ENCODE results near the gene PTPRK. TPM values are rescaled to one million over a fixed set of nuclear protein-coding genes. Genes with fewer than 3 reads are reported as not detected.

The PTPRK gene
- total and polyA plus RNA-seq, 2 experiments from 2014 or later, result 26.9 to 56.4 TPM

GRCh38 chr6:128400875-128401274 is 119.5 kb downstream of the PTPRK start:
- no peak overlapping the region for H3K27ac ChIP-seq (ENCODE audit: low read depth)
- Mint-ChIP-seq H3K36me3 (ENCODE audit: low read depth) (peaks cover 6% of the 10 kb centered on the region), H3K4me1 (peaks cover 13% of the 10 kb centered on the region), H3K4me3 (no peak overlapping the region), H3K27ac (peak overlapping the region; percentile 22; the same call in 1 of the 2 replicates), H3K9me3 (no peaks in the 10 kb centered on the region), H3K27me3 (ENCODE audit: insufficient read depth, low read depth, poor library complexity) (no peaks in the 10 kb centered on the region)
- no peaks in the 10 kb centered on the region for H3K36me3 ChIP-seq (ENCODE audit: insufficient read depth)
- no peaks in the 10 kb centered on the region for H3K27me3 ChIP-seq (ENCODE audit: insufficient read depth)
- no peaks in the 10 kb centered on the region for H3F3A ChIP-seq (replicated peaks; ENCODE audit: low read depth)
- DNase-seq (ENCODE audit: low spot score), result no peak
- 0 out of 2 replicates have a peak, but pooled peaks cover 7% of the 10 kb centered on the region for H3K4me1 ChIP-seq (ENCODE audit: insufficient read depth)
- no peak overlapping the region for H2AFZ ChIP-seq
- no peaks in the 10 kb centered on the region for H3K9me2 ChIP-seq (ENCODE audit: insufficient read depth)
- no peak overlapping the region for H3K4me2 ChIP-seq
- TF ChIP-seq ZNF331 (CRISPR knock-in tag; IDR thresholded peaks at IDR 0.05; ENCODE audit: low read depth) (no peak), POLR2AphosphoS5 (IDR thresholded peaks at IDR 0.05; ENCODE audit: low read depth) (no peak), EZH2 (IDR thresholded peaks at IDR 0.05; ENCODE audit: low read depth, unreplicated experiment) (no peak), ETS1 (IDR thresholded peaks at IDR 0.05) (no peak), CREB1 (CRISPR knock-in tag; IDR thresholded peaks at IDR 0.05; ENCODE audit: low read depth) (no peak), ZNF462 (CRISPR knock-in tag; IDR thresholded peaks at IDR 0.05) (no peak), EZH2phosphoT487 (IDR thresholded peaks at IDR 0.05; ENCODE audit: unreplicated experiment) (no peak), JUNB (IDR thresholded peaks at IDR 0.05; ENCODE audit: unreplicated experiment) (no peak), REST (IDR thresholded peaks at IDR 0.05; ENCODE audit: unreplicated experiment) (no peak), NANOG (IDR thresholded peaks at IDR 0.05; ENCODE audit: borderline replicate concordance) (no peak), CTCF (conservative IDR thresholded peaks at IDR 0.05; ENCODE audit: low read depth in 2 of 2) (no peak), ZNF114 (CRISPR knock-in tag; IDR thresholded peaks at IDR 0.05) (no peak), STAT1 (IDR thresholded peaks at IDR 0.05; ENCODE audit: unreplicated experiment) (no peak)
- H3K4me3 ChIP-seq, result no peak overlapping the region
- H4K20me1 ChIP-seq (replicated peaks; ENCODE audit: insufficient read depth), result no peaks in the 10 kb centered on the region
- peaks cover 61% of the 10 kb centered on the region for H3K79me2 ChIP-seq (replicated peaks; ENCODE audit: insufficient read depth)
- ATAC-seq, result no peak
